PC-9 (cell line): ENCODE data around the gene ENDOG. TPM values are rescaled to one million over a fixed set of nuclear protein-coding genes. Genes with fewer than 3 reads are reported as not detected.

Source experiments
- BruUV-seq: library from RNA; stranded (reverse); fragments of 400-500 nt; replicated peaks from 2 replicates; lab custom pipeline; 2021; lab: Mats Ljungman, UMichigan
- CTCF ChIA-PET: fragments of 300-600 bp; sonication (Branson Sonifier 250); formaldehyde crosslinking; loops from one replicate; lab custom pipeline; 2022; ENCODE audit warnings: antibody characterized with exemption; lab: Charles Lee
- POLR2A ChIA-PET: fragments of 300-600 bp; sonication (Branson Sonifier 250); formaldehyde crosslinking; loops from one replicate; lab custom pipeline; 2022; ENCODE audit warnings: antibody characterized with exemption; ENCODE audit not compliant: unreplicated experiment; lab: Charles Lee
- DNase-seq, 2 experiments: peaks; one replicate each; pipeline versions ENCODE4 v3.0.0 to v3.0.0-alpha.2; 2015 to 2022; ENCODE audit warnings: mixed read lengths in 1 of 2
- H2AFZ ChIP-seq: fragments of 200-600 bp; sonication (generic); 2 replicates; pipeline ENCODE4 v1.8.1; 2017; ENCODE audit warnings: antibody characterized with exemption
- H3F3A ChIP-seq: fragments of 200-600 bp; sonication (generic); 2 replicates; pipeline ENCODE4 v1.8.1; 2017; ENCODE audit warnings: antibody characterized with exemption, mild to moderate bottlenecking, low read depth; ENCODE audit not compliant: insufficient read depth
- H3K27ac ChIP-seq: fragments of 200-600 bp; sonication (generic); 2 replicates; pipeline ENCODE4 v1.6.1; 2016; ENCODE audit warnings: mixed run types
- H3K27me3 ChIP-seq: fragments of 200-600 bp; sonication (generic); 2 replicates; pipeline ENCODE4 v1.6.1; 2016; ENCODE audit warnings: low read depth, mixed run types; ENCODE audit not compliant: insufficient read depth
- H3K36me3 ChIP-seq: fragments of 200-600 bp; sonication (generic); 2 replicates; pipeline ENCODE4 v1.6.1; 2016; ENCODE audit warnings: low read depth, mixed run types
- H3K4me1 ChIP-seq: fragments of 200-600 bp; sonication (generic); replicated peaks from 2 replicates; pipeline ENCODE4 v1.6.1; 2016; ENCODE audit warnings: mixed run types; ENCODE audit not compliant: insufficient read depth
- H3K4me2 ChIP-seq: fragments of 200-600 bp; sonication (generic); 2 replicates; pipeline ENCODE4 v1.6.1; 2017; ENCODE audit warnings: mixed run types
- H3K4me3 ChIP-seq: fragments of 200-600 bp; sonication (generic); 2 replicates; pipeline ENCODE4 v1.6.1; 2016; ENCODE audit warnings: mixed run types
- H3K79me2 ChIP-seq: fragments of 200-600 bp; sonication (generic); 2 replicates; pipeline ENCODE4 v1.6.1; 2017; ENCODE audit warnings: low read depth, mixed run types
- H3K9me2 ChIP-seq: fragments of 200-600 bp; sonication (generic); 2 replicates; pipeline ENCODE4 v1.8.1; 2017; ENCODE audit warnings: mild to moderate bottlenecking; ENCODE audit not compliant: insufficient read depth
- H3K9me3 ChIP-seq: fragments of 200-600 bp; sonication (generic); 2 replicates; pipeline ENCODE4 v1.8.1; 2016; ENCODE audit warnings: low read depth; ENCODE audit not compliant: insufficient read depth
- H4K20me1 ChIP-seq: fragments of 200-600 bp; sonication (generic); 2 replicates; pipeline ENCODE4 v1.8.1; 2017; ENCODE audit not compliant: insufficient read depth
- CTCF ChIP-seq: fragments of 200-600 bp; sonication (generic); conservative IDR thresholded peaks from 2 replicates; pipeline ENCODE4 v1.6.1; 2017; ENCODE audit warnings: mixed run types, antibody characterized with exemption, mild to moderate bottlenecking, moderate library complexity
- EZH2 ChIP-seq: fragments of 200-600 bp; sonication (generic); IDR thresholded peaks from 2 replicates; pipeline ENCODE4 v1.8.0; 2017; ENCODE audit warnings: antibody characterized with exemption, low read depth
- intact Hi-C: fragments of 100-400 bp; cut with micrococcal nuclease; formaldehyde crosslinking; loops from one replicate; pipeline ENCODE4 v1.10.0; 2022; ENCODE audit not compliant: unreplicated experiment
- total RNA-seq: library from RNA; stranded (reverse); gene quantifications from 2 replicates; pipeline ENCODE4 v1.2.3, GENCODE V29; 2021

ENDOG gene
- total RNA-seq, 1 experiment from 2014 or later = 28.6 TPM

GRCh38 chr9:128828719-128829452 lies 10.6 kb downstream of the ENDOG start:
- Histone ChIP-seq H3K4me3 (peak overlapping the region; percentile 99), H3K4me1 (peaks cover 9% of the 10 kb centered on the region), H3K27me3 (no peaks in the 10 kb centered on the region), H3K36me3 (no peaks in the 10 kb centered on the region; the same call in 1 of the 2 replicates), H2AFZ (peak overlapping the region; percentile 86), H3K9me2 (no peaks in the 10 kb centered on the region), H3K27ac (no peak overlapping the region), H3F3A (peaks cover 21% of the 10 kb centered on the region; the same call in 1 of the 2 replicates), H3K79me2 (peaks cover 13% of the 10 kb centered on the region), H3K9me3 (no peaks in the 10 kb centered on the region), H3K4me2 (peak overlapping the region; percentile 97), H4K20me1 (no peaks in the 10 kb centered on the region)
- TSS peak; percentile 33 for BruUV-seq
- no peak for DNase-seq
- ChIA-PET CTCF (interaction anchor here (1.3 kb wide), 1 partner anchor 11 kb away, joined by 11 read pairs; the partner anchor contains the start of gene ENDOG), POLR2A (interaction anchor here (0.5 to 0.7 kb wide), 4 partner anchors 9 to 807 kb away, joined by 4 to 11 read pairs (median 6); no protein-coding TSS in a partner anchor)
- TF ChIP-seq CTCF (no peak), EZH2 (no peak)
- intact Hi-C loops = no loop called here

GRCh38 chr9:128829477-128830251 lies 11.4 kb downstream of the ENDOG start, which contains the start of gene SPOUT1:
SPOUT1 (minus strand) TSS chr9:128829794; CDS start chr9:128829780, 14 bp downstream.
- TF ChIP-seq EZH2 = no peak
- TF ChIP-seq CTCF = no peak
- H3K27ac ChIP-seq = no peak within 1 kb of the TSS
- ChIA-PET CTCF (interaction anchor here (0.6 to 1.3 kb wide), 6 partner anchors 12 to 518 kb away, joined by 3 to 11 read pairs (median 5); partner anchors contain the start of gene ENDOG), POLR2A (interaction anchor here (0.5 to 0.7 kb wide), 15 partner anchors 9 to 807 kb away, joined by 3 to 11 read pairs (median 4); partner anchors contain the start of gene MIGA2)
- H3F3A ChIP-seq = peaks cover 21% of the 10 kb centered on the region; the same call in 1 of the 2 replicates
- H2AFZ ChIP-seq = peak within 1 kb of the TSS; percentile 86
- H3K4me3 ChIP-seq = peak within 1 kb of the TSS; percentile 99
- no peaks in the 10 kb centered on the region for H3K27me3 ChIP-seq
- DNase-seq = peak; percentile 79 to 96
- peaks cover 13% of the 10 kb centered on the region for H3K79me2 ChIP-seq
- H3K4me1 ChIP-seq = peaks cover 9% of the 10 kb centered on the region
- H3K36me3 ChIP-seq = no peaks in the 10 kb centered on the region; the same call in 1 of the 2 replicates
- no peaks in the 10 kb centered on the region for H3K9me3 ChIP-seq
- H4K20me1 ChIP-seq = no peaks in the 10 kb centered on the region
- intact Hi-C loops = no loop called here
- no TSS peak for BruUV-seq
- H3K9me2 ChIP-seq = no peaks in the 10 kb centered on the region
- H3K4me2 ChIP-seq = peak within 1 kb of the TSS; percentile 97

- H3F3A ChIP-seq = peaks cover 11% of the 10 kb centered on the region; the same call in 1 of the 2 replicates
- H3K79me2 ChIP-seq = peaks cover 6% of the 10 kb centered on the region
- no peaks in the 10 kb centered on the region for H3K9me2 ChIP-seq
- TF ChIP-seq EZH2 (no peak), CTCF (no peak)
- intact Hi-C loops = no loop called here
- H3K4me2 ChIP-seq = no peak overlapping the region
- no peak for DNase-seq
- peaks cover 2% of the 10 kb centered on the region for H3K4me1 ChIP-seq
- no peaks in the 10 kb centered on the region for H4K20me1 ChIP-seq
- H2AFZ ChIP-seq = no peak overlapping the region
- no peak overlapping the region for H3K27ac ChIP-seq
- no peaks in the 10 kb centered on the region for H3K9me3 ChIP-seq
- ChIA-PET POLR2A (no interaction called here), CTCF (no interaction called here)
- H3K36me3 ChIP-seq = no peaks in the 10 kb centered on the region
- no peak overlapping the region for H3K4me3 ChIP-seq
- no TSS peak for BruUV-seq
- no peaks in the 10 kb centered on the region for H3K27me3 ChIP-seq
Observed at GRCh38 chr9:128833696-128834095, 15.4 kb downstream of the ENDOG start.
